HG02884 (cell line): ENCODE measurements around the gene NTN5.
"Not testable (repeated sequence)": the region's sequence is repeated elsewhere in the genome, so short reads cannot be mapped to it uniquely, and the experiment has no call there.

Experiments used
- ATAC-seq: cut with Tn5 transposase; IDR thresholded peaks from one replicate; pipeline ENCODE4 v1.9.1; 2021; ENCODE audit warnings: mild to moderate bottlenecking, moderate library complexity; ENCODE audit not compliant: unreplicated experiment

The NTN5 gene

GRCh38 chr19:48698046-48698445 lies 25.2 kb upstream of the NTN5 start:
- no peak for ATAC-seq

GRCh38 chr19:48696353-48697010 lies 23.7 kb upstream of the NTN5 start:
- no peak for ATAC-seq

GRCh38 chr19:48695743-48696352 lies 23.0 kb upstream of the NTN5 start, which contains the start of gene FUT2:
FUT2 (plus strand) TSS chr19:48695971; CDS start chr19:48702957, 6,986 bp downstream.
- no peak for ATAC-seq

- ATAC-seq: not testable (repeated sequence)
These were observed 20.8 kb upstream of the NTN5 start for GRCh38 chr19:48693629-48694028.

- no peak for ATAC-seq
These were observed 16.6 kb upstream of the NTN5 start for GRCh38 chr19:48689449-48689848.

- ATAC-seq: no peak
These were observed 15.0 kb upstream of the NTN5 start for GRCh38 chr19:48687776-48688175.

GRCh38 chr19:48686637-48687036 lies 13.8 kb upstream of the NTN5 start:
- ATAC-seq: not testable (repeated sequence)

- no peak for ATAC-seq
These were observed 13.3 kb upstream of the NTN5 start for GRCh38 chr19:48686088-48686487.

- no peak for ATAC-seq
These were observed 12.8 kb upstream of the NTN5 start for GRCh38 chr19:48685583-48685982.

- no peak for ATAC-seq
These were observed 10.5 kb upstream of the NTN5 start for GRCh38 chr19:48683349-48683748.

- no peak for ATAC-seq
These were observed 8.3 kb upstream of the NTN5 start for GRCh38 chr19:48681127-48681470.

- ATAC-seq: no peak
These were observed 7.8 kb upstream of the NTN5 start for GRCh38 chr19:48680436-48681126.

- ATAC-seq: not testable (repeated sequence)
These were observed 7.2 kb upstream of the NTN5 start for GRCh38 chr19:48680006-48680405.

GRCh38 chr19:48678201-48678600 lies 5.4 kb upstream of the NTN5 start:
- ATAC-seq: no peak

GRCh38 chr19:48676887-48677286 lies 4.1 kb upstream of the NTN5 start:
- no peak for ATAC-seq

- no peak for ATAC-seq
These were observed 3.7 kb upstream of the NTN5 start for GRCh38 chr19:48676487-48676886.

- no peak for ATAC-seq
These were observed 2.4 kb upstream of the NTN5 start for GRCh38 chr19:48674921-48675824.

GRCh38 chr19:48674216-48674809 lies 1.5 kb upstream of the NTN5 start:
- no peak for ATAC-seq

GRCh38 chr19:48673436-48674100 lies 751 bp upstream of the NTN5 start:
- ATAC-seq: no peak

- ATAC-seq: no peak
These were observed 1.3 kb downstream of the NTN5 start for GRCh38 chr19:48671446-48671995.
